Retinal pigment epithelial cell (primary cell): ENCODE measurements around the gene FCF1.

Source experiments
- DNase-seq: peaks from one replicate; pipeline ENCODE4 v3.0.0-alpha.2; 2010; ENCODE audit warnings: low read depth
- H3K4me3 ChIP-seq: 2 replicates; pipeline ENCODE4 v1.5.1; 2011; ENCODE audit warnings: mild to moderate bottlenecking, low read length, control low read depth, moderate library complexity
- CTCF ChIP-seq: conservative IDR thresholded peaks from 2 replicates; pipeline ENCODE4 v1.5.1; 2011; ENCODE audit warnings: low read depth, low read length, control low read depth, inconsistent platforms

The FCF1 gene, protein sequence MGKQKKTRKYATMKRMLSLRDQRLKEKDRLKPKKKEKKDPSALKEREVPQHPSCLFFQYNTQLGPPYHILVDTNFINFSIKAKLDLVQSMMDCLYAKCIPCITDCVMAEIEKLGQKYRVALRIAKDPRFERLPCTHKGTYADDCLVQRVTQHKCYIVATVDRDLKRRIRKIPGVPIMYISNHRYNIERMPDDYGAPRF

GRCh38 chr14:74712499-74713394, at the start of gene FCF1, which contains the start of gene AREL1:
Gene FCF1, plus strand, starts transcription at chr14:74713144. Its CDS starts 54 bp downstream, at chr14:74713198.
Gene AREL1, minus strand, starts transcription at chr14:74713080. Its CDS starts 27,465 bp downstream, at chr14:74685615.
- peak; percentile 63 for DNase-seq
- no peak for TF ChIP-seq CTCF
- H3K4me3 ChIP-seq: peak within 1 kb of the TSS; percentile 77

GRCh38 chr14:74663884-74664283, 49.1 kb upstream of the FCF1 start:
- no peak for TF ChIP-seq CTCF
- no peak overlapping the region for H3K4me3 ChIP-seq

DNA sequence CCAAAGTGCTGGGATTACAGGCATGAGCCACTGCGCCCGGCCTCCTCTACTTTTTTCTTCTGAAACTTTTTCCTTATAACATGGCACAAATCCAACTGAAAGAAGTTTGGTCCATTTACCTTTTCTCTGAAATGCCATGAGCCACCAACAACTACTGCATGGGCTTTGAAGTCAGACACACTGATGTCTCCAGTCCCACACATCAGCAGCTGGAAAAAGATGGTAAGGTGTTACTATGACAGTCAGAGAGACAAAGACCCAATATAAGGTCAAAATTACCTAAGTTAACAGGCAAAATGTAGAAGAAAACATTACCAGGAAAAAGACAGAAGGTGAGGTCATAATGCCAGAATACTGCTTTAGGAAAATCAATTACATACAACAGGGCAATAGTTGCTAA, 48.2 kb upstream of the FCF1 start:
- TF ChIP-seq CTCF: no peak
- no peak for DNase-seq

More at GRCh38 chr14:74663884-74664283, 49.1 kb upstream of the FCF1 start:
- no peak for DNase-seq

GRCh38 chr14:74667758-74668157, 45.2 kb upstream of the FCF1 start:
- no peak overlapping the region for H3K4me3 ChIP-seq
- DNase-seq: no peak
- no peak for TF ChIP-seq CTCF

More for the DNA sequence above, 48.2 kb upstream of the FCF1 start:
- H3K4me3 ChIP-seq: no peak overlapping the region

- TF ChIP-seq CTCF: no peak
- DNase-seq: no peak
- no peak overlapping the region for H3K4me3 ChIP-seq
These were observed 43.7 kb upstream of the FCF1 start for GRCh38 chr14:74669256-74669655.

- no peak for DNase-seq
- no peak for TF ChIP-seq CTCF
- no peak overlapping the region for H3K4me3 ChIP-seq
These were observed 43.1 kb upstream of the FCF1 start for GRCh38 chr14:74669846-74670245.
